ENCODE measurements around the gene PAFAH1B2.

GRCh38 chr11:117169736-117170135 is 25.6 kb downstream of the PAFAH1B2 start:
- TF ChIP-seq POLR2AphosphoS5 (IDR thresholded peaks at IDR 0.05; ENCODE audit: low read depth, low read length) = no peak
- no peak for TF ChIP-seq POLR2A (IDR thresholded peaks at IDR 0.05; ENCODE audit: low read depth, low read length)

All from GM12892 (cell line).